BJ (cell line): ENCODE data around the gene EIF6. TPM values are rescaled to one million over a fixed set of nuclear protein-coding genes. Genes with fewer than 3 reads are reported as not detected.

Experiments
- CTCF ChIA-PET: fragments of 350-600 bp; formaldehyde crosslinking; extraction: SDS; loops from one replicate; lab custom pipeline; 2021; ENCODE audit warnings: antibody characterized with exemption, inconsistent platforms; lab: Yijun Ruan, JAX
- POLR2A ChIA-PET: fragments of 300-600 bp; sonication (Branson Sonifier 250); formaldehyde crosslinking; extraction: SDS; loops from one replicate; lab custom pipeline; 2021; ENCODE audit warnings: antibody characterized with exemption; lab: Charles Lee
- DNase-seq: peaks from one replicate; pipeline ENCODE4 v3.0.0-alpha.2; 2011; ENCODE audit warnings: low read depth
- H3K27me3 ChIP-seq: 2 replicates; pipeline ENCODE4 v1.6.0; 2011; ENCODE audit warnings: low read length; ENCODE audit not compliant: control insufficient read depth, insufficient read depth
- H3K36me3 ChIP-seq: 2 replicates; pipeline ENCODE4 v1.5.1; 2011; ENCODE audit warnings: low read length; ENCODE audit not compliant: control insufficient read depth, insufficient read depth
- H3K4me3 ChIP-seq: 2 replicates; pipeline ENCODE4 v1.5.1; 2011; ENCODE audit warnings: low read depth, mild to moderate bottlenecking, control low read depth, low read length
- CTCF ChIP-seq: IDR thresholded peaks from 2 replicates; pipeline ENCODE4 v1.5.1; 2011; ENCODE audit warnings: low read depth, mild to moderate bottlenecking, control low read depth, inconsistent platforms, low read length, moderate library complexity; ENCODE audit not compliant: insufficient read depth
- polyA plus RNA-seq: library from polyadenylated mRNA; depleted of rRNA; stranded (reverse); fragments of >200 nt; gene quantifications from 2 replicates; pipeline ENCODE4 v1.2.3, GENCODE V29; 2011

The EIF6 gene
- polyA plus RNA-seq, 1 experiment: 261 TPM

DNA sequence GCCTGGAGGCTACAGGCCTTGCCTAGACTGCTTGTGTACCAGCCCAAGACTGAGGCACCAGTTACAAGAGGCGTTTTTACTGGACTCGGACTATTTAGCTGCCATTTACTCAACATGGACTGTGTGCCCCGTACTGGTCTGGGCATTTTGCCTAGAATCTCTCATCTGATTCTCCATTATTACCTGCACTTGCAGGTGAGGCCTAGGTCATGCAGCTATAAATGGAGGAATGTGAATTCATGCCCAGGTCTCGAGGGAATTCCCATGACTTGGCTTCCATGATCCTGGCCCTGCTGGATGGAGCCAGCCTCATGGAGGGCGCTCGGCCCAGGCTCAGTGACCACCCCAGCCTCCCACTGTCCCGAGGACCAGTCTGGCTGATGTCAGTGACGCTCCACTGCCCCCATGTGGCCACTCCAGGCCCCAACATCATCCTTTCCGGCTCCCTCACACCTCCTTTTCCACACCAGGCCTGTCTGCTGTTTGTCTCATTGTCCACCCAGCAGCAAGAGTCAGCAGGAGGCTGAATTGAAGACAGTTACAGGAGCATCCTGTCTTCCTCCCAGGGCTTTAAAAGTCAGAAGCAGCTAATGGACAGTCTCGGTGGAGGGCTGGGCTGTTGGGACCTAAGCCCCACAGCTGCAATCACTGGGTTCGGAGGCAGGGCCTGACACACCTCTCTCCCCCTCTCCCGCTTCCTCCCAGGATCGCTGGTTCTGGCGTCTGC, 15.4 kb downstream of the EIF6 start:
- H3K4me3 ChIP-seq: no peak overlapping the region
- POLR2A ChIA-PET: no interaction called here
- no peaks in the 10 kb centered on the region for H3K27me3 ChIP-seq
- no peak for DNase-seq
- CTCF ChIA-PET: interaction anchor here (0.7 to 3.9 kb wide), 17 partner anchors 10 to 173 kb away, joined by 3 to 27 read pairs (median 5); partner anchors contain the start of genes EDEM2, MMP24 and MMP24OS
- peak; percentile 89 for TF ChIP-seq CTCF
- peaks cover 10% of the 10 kb centered on the region for H3K36me3 ChIP-seq

GRCh38 chr20:35267092-35267491, 17.5 kb downstream of the EIF6 start:
- no peak for TF ChIP-seq CTCF
- no peak for DNase-seq
- Histone ChIP-seq H3K27me3 (no peaks in the 10 kb centered on the region), H3K36me3 (peaks cover 10% of the 10 kb centered on the region), H3K4me3 (no peak overlapping the region)
- ChIA-PET POLR2A (no interaction called here), CTCF (interaction anchor here (1.1 to 3.0 kb wide), 3 partner anchors 122 to 412 kb away, joined by 3 to 13 read pairs (median 3); no protein-coding TSS in a partner anchor)

GRCh38 chr20:35264755-35265154, 19.8 kb downstream of the EIF6 start:
- no peak overlapping the region for H3K4me3 ChIP-seq
- TF ChIP-seq CTCF: peak; percentile 49
- ChIA-PET POLR2A (no interaction called here), CTCF (interaction anchor here (0.6 to 2.7 kb wide), 12 partner anchors 11 to 416 kb away, joined by 3 to 13 read pairs (median 3); partner anchors contain the start of genes EDEM2 and MMP24)
- H3K36me3 ChIP-seq: peaks cover 6% of the 10 kb centered on the region; the same call in 1 of the 2 replicates
- no peak for DNase-seq
- H3K27me3 ChIP-seq: no peaks in the 10 kb centered on the region

DNA sequence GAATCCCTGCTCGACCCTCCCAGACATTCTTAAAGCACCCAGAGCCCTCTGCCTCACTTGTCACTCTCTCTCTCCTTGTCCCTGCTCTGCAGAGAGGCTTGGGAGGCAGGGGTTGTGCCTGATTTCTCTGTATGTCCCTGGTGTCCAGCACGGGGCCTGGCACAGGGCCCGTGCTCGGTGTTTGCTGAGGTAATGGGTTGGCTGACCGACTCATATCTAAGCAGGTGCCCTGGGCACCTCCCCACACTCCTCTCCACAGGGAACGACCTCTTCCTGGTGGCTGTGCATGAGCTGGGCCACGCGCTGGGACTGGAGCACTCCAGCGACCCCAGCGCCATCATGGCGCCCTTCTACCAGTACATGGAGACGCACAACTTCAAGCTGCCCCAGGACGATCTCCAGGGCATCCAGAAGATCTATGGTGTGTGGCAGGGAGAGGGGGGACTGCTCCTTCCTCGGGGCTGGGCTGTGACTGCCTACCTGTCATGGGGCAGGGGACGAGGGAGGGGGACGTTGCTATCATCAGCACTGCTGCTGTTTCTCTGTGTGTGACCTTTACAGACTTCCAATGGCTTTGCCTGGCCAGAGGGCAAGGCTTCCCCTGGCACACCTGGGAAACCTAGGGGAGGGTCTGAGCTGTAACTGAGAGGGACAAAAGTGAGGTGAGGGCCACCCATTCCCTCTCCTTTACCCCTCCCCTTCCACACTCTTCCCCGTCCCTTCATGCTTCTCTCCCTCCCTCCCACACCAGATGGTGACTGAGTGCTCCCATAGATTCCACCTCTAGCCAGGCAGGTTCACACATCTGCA, 20.8 kb downstream of the EIF6 start:
- ChIA-PET POLR2A (interaction anchor here (0.6 kb wide), 3 partner anchors 10 to 278 kb away, joined by 4 to 7 read pairs (median 5); no protein-coding TSS in a partner anchor), CTCF (interaction anchor here (0.7 to 2.7 kb wide), 9 partner anchors 12 to 251 kb away, joined by 3 to 13 read pairs (median 3); partner anchors contain the start of genes EDEM2, EIF6 and MMP24)
- no peak overlapping the region for H3K4me3 ChIP-seq
- no peak for DNase-seq
- H3K27me3 ChIP-seq: no peaks in the 10 kb centered on the region
- H3K36me3 ChIP-seq: peaks cover 7% of the 10 kb centered on the region
- no peak for TF ChIP-seq CTCF
